HG03575 (cell line): ENCODE measurements around the gene GAL3ST2.

Experiments
- ATAC-seq: cut with Tn5 transposase; IDR thresholded peaks from one replicate; pipeline ENCODE4 v1.9.1; 2021; ENCODE audit not compliant: unreplicated experiment, insufficient number of reproducible peaks, low FRiP score; ENCODE audit errors: extremely low read depth

GAL3ST2 gene

DNA sequence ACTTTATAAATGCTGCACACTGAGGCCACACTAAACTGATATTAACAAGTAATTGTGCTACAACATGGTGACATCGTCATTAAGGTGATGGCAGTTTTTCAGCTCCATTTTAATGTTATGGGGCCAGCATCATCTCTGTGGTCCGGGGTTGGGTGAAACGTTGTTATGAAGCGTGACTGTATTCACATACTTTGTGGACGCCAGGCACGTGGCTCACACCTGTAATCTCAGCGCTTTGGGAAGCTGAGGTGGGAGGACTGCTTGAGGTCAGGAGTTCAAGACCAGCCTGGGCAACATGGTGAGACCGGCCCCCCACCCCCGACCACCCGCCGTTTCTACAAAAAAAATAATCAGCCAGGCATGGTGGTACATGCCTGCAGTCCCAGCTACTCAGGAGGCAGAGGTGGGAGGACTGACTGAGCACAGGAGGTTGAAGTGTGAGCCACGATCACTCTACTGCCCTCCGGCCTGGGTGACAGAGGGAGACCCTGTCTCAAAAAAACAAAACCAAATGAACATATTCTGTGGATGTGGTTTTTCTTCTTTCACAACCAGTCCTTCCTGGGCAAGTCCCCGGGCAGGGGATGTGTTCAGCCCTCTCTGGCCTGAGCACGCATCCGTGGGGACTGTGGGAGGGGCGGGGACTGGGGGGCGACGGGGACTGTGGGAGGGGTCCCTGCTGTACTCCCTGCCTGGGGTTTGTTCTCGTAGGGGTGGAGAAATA, 12.9 kb upstream of the GAL3ST2 start:
- no peak for ATAC-seq

DNA sequence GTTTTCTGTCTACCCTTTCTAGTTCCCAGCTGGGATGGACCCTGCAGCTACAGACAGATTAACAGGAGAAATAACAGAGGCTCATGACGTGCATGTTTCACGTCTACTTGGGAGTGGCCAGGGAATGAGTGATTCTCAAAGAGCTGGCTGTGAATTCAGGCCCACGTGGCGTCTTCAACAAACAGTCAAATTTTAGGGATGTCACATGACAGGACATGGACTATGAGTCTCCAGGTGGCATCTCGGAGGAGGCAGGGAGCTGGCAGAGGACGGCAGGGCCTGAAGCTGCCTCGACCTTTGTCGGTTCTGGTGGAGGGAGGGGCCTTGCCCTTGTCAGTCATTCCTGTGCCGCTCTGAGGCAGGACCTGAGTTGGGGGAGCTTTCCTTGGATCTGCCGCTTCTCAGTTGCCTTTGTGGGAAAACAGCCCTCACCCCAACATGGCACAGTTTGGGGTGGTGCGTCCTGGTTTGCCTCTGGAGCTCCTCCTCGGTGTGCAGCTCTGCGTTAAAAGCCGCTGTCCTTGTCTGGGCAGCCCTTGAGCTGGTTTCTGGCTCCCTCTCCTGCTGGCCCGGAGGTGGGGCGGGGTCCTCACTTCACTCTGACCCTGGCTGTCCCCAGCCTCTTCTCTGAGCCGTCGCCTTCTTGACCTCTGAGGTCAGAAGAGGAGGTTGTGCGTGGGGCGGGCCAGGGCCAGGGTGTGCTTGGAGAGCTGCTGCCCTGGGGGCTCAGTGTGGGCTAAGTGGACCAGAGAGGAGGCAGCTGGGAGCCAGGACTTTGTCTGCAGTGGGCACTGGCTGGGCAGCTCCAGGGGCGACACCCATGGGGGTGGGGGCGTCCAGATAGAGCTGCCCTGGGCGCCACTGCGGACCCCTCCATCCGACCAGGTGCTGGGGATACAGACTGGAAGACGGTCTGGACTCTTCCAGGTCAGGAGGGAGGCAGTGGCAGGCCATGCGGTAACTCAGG, 12.1 kb upstream of the GAL3ST2 start:
- ATAC-seq, result no peak

DNA sequence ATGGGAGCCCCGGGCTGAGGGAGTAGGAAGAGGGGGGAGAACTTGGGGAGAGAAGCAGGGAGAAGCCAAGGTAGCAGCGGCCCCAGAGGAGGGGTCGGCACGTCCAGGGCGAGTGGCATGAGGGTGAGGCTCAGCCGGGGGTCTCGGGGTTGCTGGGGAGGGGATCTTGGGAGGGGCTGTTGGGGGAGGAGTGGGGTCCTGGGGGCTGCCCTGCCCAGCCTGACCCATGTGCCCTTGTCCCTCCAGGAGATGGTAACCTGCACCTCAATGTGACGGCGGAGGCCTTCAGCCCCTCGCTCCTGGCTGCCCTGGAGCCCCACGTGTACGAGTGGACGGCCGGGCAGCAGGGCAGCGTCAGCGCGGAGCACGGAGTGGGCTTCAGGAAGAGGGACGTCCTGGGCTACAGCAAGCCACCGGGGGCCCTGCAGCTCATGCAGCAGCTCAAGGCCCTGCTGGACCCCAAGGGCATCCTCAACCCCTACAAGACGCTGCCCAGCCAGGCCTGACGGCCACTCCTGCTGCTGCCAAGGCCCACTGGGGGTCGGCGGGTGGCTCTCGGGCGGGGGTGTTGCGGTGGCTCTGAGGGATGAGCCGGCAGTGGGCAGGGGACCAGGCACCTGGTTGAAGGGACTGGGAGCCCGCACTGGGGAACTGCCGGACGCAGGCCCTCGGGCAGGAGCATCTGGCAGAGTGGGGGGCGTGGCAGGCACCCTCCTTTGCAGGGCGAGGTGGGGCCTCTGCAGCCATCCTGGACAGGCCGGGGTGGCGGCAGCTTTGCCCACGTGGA, 9.0 kb upstream of the GAL3ST2 start:
- ATAC-seq, result no peak

DNA sequence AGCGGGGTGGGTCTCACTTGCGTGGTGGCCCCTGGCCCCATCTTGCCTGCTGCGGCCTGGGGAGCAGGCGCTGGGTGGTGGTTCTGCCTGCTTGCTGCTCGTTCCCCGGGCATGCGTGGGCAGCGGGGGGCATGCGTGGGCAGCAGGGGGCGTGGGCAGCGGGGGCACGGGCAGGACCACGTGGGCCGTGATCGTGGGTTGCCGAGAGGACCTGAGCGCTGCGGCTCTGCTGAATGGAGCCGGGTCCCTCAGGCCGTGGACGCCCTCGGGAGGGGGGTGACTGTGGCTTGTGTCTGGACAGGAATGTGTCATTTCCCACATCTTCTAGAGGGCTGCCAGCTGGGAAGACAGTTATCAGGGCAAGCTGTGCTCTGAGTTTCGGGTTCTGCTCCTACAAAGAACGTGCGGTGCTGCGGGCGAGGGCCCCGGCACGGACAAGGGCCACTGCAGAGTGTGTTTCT, 8.3 kb upstream of the GAL3ST2 start:
- ATAC-seq, result no peak

DNA sequence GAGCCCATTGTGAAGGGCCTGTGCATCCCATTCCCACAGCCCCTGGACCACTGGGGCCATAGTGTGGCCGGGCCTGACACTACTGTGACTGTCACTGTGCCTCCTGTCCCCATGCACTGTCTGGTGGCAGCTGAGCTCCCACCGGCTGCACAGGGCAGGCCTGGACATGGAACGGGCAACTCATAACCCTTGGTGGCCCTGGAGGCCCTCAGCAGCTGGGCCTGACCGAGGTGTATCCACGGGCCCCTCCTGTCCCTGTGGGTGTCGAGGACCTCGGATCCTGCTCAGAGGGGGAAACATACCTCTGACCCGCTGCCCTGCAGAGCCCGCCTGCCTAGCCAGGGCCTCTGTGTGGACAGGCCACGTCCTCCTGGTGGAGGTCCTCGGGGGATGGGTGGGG, 7.8 kb upstream of the GAL3ST2 start:
- ATAC-seq, result no peak

DNA sequence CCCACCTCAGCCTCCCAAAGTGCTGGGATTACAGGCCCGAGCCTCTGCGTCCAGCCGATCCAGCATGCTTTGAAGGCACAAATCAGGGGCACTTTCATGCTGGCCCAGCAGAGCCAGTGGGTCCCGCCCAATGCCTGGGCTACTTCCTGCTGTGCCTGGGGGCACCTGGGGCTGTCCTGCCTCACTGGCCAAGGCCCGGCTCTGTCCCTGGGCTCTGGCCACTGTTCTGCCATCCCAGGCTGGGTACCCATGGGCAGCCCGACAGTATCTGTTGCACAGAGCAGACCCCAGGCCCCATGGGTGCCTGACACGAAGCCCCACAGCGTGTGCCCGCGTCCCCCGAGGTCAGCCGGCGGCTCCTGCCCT, 6.8 kb upstream of the GAL3ST2 start:
- no peak for ATAC-seq

DNA sequence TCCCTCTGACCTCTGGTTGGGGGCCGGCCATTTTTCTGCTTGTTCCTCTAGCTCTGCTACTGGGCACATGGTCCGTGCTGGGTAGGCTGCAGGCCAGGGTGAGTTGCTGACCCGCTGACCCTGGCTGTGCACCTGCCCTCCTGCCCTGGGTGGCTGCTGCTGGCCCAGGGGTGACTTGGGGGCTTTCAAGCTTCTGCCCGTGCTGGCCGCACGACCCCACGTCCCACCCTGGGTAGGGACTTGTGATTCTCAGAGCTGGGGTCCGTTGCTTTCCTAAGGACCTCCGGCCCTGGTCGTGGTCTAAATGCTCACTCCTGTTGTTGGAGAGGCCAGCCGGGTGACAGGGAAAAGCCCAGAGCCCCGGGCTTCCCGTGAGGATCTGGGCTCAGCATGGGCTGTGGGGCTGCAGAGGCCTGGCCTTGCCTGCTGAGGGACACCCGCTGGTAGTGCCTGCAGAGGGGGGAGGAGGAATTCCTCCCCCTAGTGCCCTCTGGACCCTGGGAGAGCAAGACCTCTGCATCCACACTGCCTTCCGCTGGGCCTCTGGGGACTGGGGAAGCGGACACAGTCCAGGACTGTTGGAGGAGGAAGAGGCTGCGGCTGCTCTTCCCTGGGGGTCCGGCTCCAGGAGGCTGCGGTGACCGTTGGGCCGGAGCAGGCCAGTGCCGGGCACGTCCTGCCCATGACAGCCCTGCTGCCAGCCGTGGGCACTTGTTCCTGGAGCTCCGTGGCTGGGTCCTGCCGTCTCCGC, 6.3 kb upstream of the GAL3ST2 start:
- no peak for ATAC-seq

DNA sequence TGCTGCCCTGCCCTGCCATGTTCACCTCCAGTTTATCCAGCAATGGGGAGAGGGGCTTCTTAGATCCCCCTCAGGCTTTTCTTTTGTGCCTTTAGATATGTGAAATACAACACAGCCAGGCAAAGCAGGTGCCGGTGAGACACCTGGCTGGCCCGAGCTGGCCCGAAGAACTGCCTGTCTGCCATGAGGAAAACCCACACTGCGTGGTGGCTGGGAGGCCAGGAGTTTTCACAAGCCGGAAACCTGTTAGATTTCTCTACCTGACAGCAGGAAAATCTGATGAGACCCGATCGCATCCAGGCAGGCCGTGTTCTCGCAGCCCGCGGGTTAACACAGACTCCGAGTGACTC, 5.7 kb upstream of the GAL3ST2 start:
- no peak for ATAC-seq

DNA sequence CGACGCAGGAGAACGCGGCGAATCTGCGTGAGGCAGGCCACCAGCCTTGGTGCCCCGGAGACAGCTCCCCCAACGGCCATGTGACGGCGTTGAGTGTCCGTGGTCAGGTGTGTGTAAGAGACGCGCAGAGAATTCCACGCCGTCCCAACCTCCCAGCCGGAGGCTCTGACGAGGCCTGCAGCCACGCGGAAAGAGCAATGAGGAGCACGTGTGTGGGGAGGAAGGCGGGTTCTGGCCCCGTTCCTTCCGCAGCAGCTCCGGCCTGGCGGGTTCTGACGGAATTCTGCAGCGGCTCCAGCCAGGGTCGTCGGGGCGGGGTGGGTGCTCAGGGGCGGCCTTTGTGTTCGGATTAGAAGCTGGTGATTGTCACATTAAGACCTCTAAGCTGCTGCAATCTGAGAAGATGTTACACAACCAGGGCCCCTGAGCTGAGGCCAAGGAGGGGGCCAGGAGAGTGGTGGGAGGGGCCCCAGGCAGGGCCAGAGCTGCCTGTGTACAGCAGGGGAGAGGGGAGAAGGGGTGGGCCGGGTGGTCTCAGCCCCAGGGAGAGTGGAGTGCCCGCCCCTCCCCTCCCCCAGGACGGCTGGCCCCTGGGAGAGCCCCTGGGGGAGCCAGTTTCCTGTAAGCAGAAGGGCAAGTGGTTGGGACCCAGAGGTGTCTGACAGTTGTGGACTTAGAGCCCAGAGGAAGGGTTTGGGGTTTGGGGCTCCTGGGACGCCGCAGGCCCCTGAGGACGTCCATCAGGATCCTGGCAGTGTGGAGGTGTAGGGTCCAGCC, 5.1 kb upstream of the GAL3ST2 start:
- ATAC-seq, result no peak

DNA sequence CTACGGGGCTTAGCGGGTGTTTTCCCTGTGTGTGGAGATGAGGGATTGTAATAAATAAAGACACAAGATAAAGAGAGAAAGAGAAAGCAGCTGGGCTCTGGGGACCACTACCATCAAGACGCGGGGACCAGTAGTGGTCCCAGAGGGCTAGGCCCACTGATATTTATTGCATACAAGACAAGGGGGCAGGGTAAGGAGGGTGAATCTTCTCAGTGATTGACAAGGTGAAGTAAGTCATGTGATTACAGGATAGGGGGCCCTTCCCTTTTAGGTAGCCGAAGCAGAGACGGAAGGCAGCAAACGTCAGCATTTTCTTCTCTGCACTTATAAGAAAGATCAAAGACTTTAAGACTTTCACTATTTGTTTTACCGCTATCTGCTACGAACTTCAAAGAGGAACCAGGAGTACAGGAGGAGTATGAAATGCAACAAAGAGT, 4.5 kb upstream of the GAL3ST2 start:
- ATAC-seq, result no peak

DNA sequence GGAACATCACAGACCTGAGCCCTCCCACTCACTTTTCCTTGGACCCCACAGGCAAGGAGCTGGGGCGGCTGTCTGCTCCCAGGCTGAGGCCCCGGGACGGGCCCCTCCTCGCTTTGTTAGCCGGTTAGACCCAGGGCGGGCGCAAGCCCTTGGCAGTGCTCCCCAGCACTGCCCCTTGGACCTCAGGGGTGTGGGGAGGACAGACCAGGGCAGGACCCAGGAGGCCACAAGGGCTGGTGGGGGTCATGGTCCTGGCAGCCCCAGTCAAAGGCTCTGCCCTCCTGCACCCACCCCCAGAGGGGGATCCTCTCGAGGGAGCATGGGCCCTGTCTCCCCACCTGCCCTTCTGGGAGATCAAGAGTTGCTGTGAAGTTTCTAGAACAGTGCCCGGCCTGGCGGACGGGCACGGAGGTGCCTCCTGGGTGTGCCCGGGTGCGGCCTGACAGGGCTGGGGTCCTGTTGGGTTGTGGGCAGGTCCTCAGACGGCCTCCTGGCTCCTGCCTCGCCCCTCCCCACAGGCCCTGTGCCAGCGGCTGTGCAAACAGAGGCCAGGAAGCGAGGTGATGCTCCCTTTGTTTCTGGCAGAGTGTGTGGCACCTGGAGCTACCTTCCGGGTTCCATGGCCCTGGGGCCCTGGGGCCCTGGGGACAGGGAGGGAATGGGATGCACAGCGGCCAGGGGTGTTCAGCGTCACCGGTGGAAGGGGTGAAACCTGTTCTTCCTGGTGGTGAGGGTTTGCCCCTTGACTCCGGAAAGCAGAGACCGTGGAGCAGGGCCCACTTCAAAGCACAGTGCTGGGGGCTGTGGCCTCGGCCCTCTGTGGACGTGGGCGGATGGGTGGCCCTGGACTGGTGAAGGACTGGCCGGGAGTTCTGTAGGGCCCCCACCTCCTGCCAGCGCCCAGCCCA, 2.9 kb upstream of the GAL3ST2 start:
- no peak for ATAC-seq

DNA sequence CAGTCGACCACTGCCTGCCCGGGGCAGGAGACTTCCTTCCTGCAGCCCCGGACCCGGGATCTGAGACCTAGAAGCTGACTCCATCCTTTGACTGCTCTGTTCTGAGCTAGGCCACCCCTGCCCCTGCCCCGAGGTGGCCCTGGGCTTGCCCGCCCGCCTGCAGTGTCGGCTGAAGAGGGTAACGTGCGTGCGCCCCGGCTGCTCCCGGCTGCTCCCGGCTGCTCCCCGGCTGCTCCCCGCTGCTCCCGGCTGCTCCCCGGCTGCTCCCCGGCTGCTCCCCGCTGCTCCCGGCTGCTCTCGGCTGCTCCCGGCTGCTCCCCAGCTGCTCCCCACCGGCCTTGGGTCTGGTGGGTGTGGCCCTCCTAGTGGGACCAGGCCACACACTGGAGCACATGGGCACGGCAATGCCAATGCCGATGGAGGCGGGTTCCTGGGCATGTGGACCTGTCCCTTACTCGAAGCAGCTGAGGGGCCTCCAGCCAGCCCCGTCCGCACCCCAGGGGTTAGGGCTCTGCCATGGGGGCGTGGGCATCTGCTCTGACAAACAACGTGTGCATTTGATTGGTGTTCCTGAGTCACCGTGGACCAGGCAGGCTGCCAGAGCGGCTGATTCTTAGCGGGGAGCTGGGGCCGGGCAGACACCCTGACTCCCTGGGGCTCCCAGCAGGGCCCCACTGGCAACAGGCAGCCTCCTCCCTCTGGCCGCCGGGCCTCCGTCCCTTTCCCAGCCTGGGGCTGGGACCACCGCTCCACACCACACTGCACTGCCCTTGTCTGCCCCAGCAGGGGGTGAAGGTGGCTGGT, 2.0 kb upstream of the GAL3ST2 start:
- ATAC-seq, result no peak

DNA sequence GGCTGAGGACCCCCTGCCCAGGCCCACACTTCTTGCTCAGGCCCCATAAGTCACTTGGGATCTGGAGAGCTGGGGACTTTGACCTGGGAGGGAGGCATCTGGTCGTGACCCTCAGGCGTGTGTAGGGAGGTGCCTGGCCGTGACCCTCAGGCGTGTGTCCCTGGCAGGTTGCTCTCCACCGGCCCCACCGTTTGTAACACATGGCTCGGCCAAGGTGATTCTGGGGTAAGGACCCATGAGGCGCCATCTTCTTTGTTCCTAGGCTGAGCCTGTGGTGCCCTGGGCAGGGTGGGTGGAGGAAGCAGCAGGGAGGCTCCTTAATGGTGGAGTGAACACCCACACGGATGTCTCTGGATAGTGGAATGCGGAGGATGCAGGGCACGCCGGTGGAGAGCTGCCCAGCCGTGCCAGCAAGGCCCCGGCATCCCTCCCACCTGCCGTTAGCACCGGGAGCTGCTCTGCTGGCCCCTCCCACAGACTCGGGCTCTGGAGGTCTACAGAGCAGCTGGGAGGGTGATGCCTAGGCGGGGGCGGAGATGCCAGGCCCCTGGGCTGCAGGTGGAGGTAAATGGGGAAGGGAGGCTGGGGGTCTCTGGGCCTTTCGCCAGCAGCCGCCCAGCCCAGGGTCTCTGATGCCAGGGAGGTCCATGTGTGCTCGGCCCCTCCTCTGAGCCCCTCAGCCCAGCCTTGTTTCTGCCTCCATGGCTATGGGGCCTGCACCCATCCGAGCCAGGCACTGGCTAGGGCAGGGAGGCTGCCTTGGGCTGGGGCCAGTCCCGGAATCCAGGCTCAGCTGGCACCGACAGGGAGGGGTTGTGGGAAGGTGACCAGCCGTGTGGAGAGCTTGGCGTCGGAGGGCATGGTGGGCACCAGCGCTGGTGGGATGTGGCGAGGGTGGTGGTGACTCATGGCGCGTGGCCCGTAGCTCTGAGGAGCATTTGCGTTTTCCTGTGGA, 1.1 kb upstream of the GAL3ST2 start:
- no peak for ATAC-seq

DNA sequence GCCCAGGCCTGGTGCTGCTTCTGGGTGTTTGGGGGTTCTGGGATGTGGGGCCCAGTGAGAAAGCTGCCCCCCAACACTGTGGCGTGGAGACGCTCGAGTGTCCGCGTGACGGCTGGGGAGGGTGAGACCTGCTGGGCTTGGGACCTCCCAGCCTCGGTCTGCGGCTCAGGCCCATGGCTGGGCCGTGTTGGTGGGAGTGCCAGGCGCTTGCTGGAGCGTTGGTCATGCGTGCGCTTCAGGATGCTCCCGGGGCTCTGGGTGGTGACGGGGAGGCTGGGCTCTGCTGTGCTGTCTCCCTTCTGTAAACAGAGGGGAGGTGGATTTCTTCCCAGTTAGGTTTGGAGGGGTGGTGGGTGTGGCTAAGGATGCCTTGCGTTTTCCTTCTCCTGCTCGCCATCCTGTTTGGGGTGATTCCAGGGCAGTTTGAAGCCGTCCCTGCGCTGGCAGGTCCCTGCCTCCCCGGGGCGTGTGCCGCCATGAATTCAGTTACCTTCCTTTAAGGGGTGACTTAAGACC, 606 bp downstream of the GAL3ST2 start:
- ATAC-seq, result no peak
